HL-60 (cell line): ENCODE results near the gene RGL1.

Source experiments
- DNase-seq, 2 experiments: peaks; one replicate each; pipeline ENCODE4 v3.0.0-alpha.2; 2010 to 2020; ENCODE audit warnings: low read depth in 1 of 2, low spot score in 1 of 2
- H3K27ac ChIP-seq: fragments of 250-450 bp; sonication (Bioruptor Pico); replicated peaks from 2 replicates; pipeline ENCODE4 v1.5.1; 2020; ENCODE audit warnings: mild to moderate bottlenecking, moderate library complexity
- H3K27me3 ChIP-seq: fragments of 250-450 bp; sonication (Bioruptor Pico); 2 replicates; pipeline ENCODE4 v1.5.1; 2021; ENCODE audit warnings: mild to moderate bottlenecking, moderate library complexity; ENCODE audit not compliant: insufficient read depth, poor library complexity, severe bottlenecking
- H3K4me3 ChIP-seq: replicated peaks from 2 replicates; pipeline ENCODE4 v1.5.1; 2011; ENCODE audit warnings: mild to moderate bottlenecking, control low read depth, low read length; ENCODE audit not compliant: insufficient read depth
- GABPA ChIP-seq: IDR thresholded peaks from 2 replicates; pipeline ENCODE4 v1.6.1; 2012; ENCODE audit warnings: low read depth
- POLR2AphosphoS5 ChIP-seq: IDR thresholded peaks from 2 replicates; pipeline ENCODE4 v1.6.1; 2012; ENCODE audit warnings: low read depth
- REST ChIP-seq: IDR thresholded peaks from 2 replicates; pipeline ENCODE4 v1.6.1; 2012; ENCODE audit warnings: low read depth; ENCODE audit not compliant: insufficient replicate concordance
- SPI1 ChIP-seq: IDR thresholded peaks from 2 replicates; pipeline ENCODE4 v1.6.1; 2012; ENCODE audit warnings: low read depth, mild to moderate bottlenecking, borderline replicate concordance
- TF ChIP-seq, protein P1 (sequence below): IDR thresholded peaks from one replicate; pipeline ENCODE4 v1.5.1; 2011; ENCODE audit warnings: low read length, control low read depth, inconsistent platforms; ENCODE audit not compliant: insufficient read depth

RGL1 gene

DNA sequence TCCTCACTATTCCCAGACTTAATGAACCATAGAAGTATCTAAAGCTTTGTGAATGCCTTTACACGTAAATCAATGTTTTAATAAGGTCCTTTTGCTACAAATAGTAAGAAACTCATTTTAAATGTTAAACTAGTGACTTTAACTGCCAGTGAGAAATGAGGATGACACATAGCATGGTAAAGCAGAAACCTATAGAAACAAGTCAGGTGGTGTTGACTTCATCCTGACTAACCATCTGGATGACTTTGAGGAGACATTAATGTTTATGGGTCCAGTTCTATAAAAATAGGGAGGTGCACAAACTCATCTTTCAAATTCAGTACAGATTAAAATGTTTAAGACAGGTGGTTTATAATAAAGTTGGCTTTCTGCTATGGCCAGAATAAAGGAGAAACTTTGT, 147.2 kb downstream of the RGL1 start:
- Histone ChIP-seq H3K4me3 (no peak overlapping the region), H3K27ac (no peak overlapping the region), H3K27me3 (no peaks in the 10 kb centered on the region)
- no peak for DNase-seq
- TF ChIP-seq, protein P1, sequence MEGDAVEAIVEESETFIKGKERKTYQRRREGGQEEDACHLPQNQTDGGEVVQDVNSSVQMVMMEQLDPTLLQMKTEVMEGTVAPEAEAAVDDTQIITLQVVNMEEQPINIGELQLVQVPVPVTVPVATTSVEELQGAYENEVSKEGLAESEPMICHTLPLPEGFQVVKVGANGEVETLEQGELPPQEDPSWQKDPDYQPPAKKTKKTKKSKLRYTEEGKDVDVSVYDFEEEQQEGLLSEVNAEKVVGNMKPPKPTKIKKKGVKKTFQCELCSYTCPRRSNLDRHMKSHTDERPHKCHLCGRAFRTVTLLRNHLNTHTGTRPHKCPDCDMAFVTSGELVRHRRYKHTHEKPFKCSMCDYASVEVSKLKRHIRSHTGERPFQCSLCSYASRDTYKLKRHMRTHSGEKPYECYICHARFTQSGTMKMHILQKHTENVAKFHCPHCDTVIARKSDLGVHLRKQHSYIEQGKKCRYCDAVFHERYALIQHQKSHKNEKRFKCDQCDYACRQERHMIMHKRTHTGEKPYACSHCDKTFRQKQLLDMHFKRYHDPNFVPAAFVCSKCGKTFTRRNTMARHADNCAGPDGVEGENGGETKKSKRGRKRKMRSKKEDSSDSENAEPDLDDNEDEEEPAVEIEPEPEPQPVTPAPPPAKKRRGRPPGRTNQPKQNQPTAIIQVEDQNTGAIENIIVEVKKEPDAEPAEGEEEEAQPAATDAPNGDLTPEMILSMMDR, result no peak
- TF ChIP-seq REST (no peak), SPI1 (no peak), GABPA (no peak), POLR2AphosphoS5 (no peak)

DNA sequence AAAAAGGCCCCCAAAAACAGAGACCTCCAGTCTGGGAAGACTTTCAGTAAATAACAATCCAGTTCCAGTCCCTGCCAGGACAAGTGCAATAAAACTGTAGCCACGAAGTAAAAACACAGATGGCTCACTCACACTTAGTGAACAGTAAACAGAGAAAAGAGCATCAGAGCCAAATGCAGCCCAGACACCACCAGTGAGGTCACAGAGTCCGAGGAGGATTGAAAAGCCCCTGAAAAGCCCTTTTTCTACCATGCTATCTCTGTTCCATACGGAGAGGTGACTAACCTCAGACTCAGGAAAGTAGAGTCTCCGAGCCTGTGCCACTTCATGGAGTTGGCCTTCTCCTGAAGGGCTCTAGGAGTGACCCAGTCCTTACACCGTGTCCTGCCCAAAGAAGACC, 148.1 kb downstream of the RGL1 start:
- Histone ChIP-seq H3K27ac (no peak overlapping the region), H3K4me3 (no peak overlapping the region), H3K27me3 (no peaks in the 10 kb centered on the region)
- no peak for DNase-seq
- no peak for TF ChIP-seq GABPA
- TF ChIP-seq, protein P1, result no peak
- TF ChIP-seq SPI1, result no peak
- TF ChIP-seq POLR2AphosphoS5, result no peak
- TF ChIP-seq REST, result no peak

- DNase-seq, result no peak
- TF ChIP-seq, protein P1, result no peak
- no peak for TF ChIP-seq POLR2AphosphoS5
- no peak for TF ChIP-seq GABPA
- TF ChIP-seq REST, result no peak
- no peak for TF ChIP-seq SPI1
- Histone ChIP-seq H3K27me3 (no peaks in the 10 kb centered on the region), H3K4me3 (no peak overlapping the region), H3K27ac (no peak overlapping the region)
These were observed 149.6 kb downstream of the RGL1 start for GRCh38 chr1:183954496-183954895.
